Bronchial epithelial cell (primary cell): ENCODE measurements around the gene RAB40C. TPM values are rescaled to one million over a fixed set of nuclear protein-coding genes. Genes with fewer than 3 reads are reported as not detected.
A peak's percentile ranks its signal among the peaks of the same experiment; 100 is the strongest.

Source experiments
- DNase-seq: peaks from one replicate; pipeline ENCODE4 v3.0.0-alpha.2; 2010; ENCODE audit warnings: low read depth
- FAIRE-seq: peaks from 2 replicates; lab custom pipeline; 2011; peaks lifted over from hg19 to GRCh38; lab: Jason Lieb, UNC
- H3K27me3 ChIP-seq: 2 replicates; pipeline ENCODE4 v1.5.1; 2011; ENCODE audit warnings: low read length; ENCODE audit not compliant: control insufficient read depth, insufficient read depth
- H3K36me3 ChIP-seq: 2 replicates; pipeline ENCODE4 v1.5.1; 2011; ENCODE audit warnings: low read length; ENCODE audit not compliant: control insufficient read depth, insufficient read depth
- H3K4me3 ChIP-seq: 2 replicates; pipeline ENCODE4 v1.5.1; 2011; ENCODE audit warnings: mild to moderate bottlenecking, low read depth, low read length, control low read depth
- total RNA-seq: library from RNA; depleted of rRNA; stranded (reverse); fragments of >200 nt; gene quantifications from 2 replicates; pipeline ENCODE4 v1.2.1, GENCODE V29; 2014
- TF ChIP-seq, protein P1 (sequence below): IDR thresholded peaks from 2 replicates; pipeline ENCODE4 v1.5.1; 2011; ENCODE audit warnings: mild to moderate bottlenecking, moderate library complexity, low read length, control low read depth, inconsistent platforms; ENCODE audit not compliant: insufficient read depth, severe bottlenecking

Gene RAB40C
- total RNA-seq, 1 donor from 2014 or later, result 10.8 TPM

DNA sequence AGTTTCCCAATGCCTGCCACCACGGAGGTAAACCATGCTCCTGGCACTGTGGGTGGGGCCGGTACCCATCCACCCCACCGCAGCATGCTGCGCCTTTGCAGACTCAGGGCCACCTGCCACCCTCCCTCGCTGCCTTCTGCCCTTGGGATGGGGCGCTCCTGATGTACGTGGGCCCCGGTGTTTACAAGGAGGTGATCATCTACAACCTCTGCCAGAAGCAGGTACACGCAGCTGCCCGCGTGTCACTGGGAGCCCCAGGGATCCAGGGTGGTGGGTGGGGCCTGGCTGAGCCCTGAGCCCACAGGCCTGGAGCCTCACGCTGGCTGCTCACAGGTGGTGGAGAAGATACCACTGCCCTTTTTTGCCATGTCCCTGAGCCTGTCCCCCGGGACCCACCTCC, 76.7 kb downstream of the RAB40C start:
- Histone ChIP-seq H3K36me3 (peaks cover 17% of the 10 kb centered on the region), H3K27me3 (no peaks in the 10 kb centered on the region), H3K4me3 (no peak overlapping the region)
- TF ChIP-seq, protein P1, sequence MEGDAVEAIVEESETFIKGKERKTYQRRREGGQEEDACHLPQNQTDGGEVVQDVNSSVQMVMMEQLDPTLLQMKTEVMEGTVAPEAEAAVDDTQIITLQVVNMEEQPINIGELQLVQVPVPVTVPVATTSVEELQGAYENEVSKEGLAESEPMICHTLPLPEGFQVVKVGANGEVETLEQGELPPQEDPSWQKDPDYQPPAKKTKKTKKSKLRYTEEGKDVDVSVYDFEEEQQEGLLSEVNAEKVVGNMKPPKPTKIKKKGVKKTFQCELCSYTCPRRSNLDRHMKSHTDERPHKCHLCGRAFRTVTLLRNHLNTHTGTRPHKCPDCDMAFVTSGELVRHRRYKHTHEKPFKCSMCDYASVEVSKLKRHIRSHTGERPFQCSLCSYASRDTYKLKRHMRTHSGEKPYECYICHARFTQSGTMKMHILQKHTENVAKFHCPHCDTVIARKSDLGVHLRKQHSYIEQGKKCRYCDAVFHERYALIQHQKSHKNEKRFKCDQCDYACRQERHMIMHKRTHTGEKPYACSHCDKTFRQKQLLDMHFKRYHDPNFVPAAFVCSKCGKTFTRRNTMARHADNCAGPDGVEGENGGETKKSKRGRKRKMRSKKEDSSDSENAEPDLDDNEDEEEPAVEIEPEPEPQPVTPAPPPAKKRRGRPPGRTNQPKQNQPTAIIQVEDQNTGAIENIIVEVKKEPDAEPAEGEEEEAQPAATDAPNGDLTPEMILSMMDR, result no peak
- FAIRE-seq (no peak), DNase-seq (no peak)

DNA sequence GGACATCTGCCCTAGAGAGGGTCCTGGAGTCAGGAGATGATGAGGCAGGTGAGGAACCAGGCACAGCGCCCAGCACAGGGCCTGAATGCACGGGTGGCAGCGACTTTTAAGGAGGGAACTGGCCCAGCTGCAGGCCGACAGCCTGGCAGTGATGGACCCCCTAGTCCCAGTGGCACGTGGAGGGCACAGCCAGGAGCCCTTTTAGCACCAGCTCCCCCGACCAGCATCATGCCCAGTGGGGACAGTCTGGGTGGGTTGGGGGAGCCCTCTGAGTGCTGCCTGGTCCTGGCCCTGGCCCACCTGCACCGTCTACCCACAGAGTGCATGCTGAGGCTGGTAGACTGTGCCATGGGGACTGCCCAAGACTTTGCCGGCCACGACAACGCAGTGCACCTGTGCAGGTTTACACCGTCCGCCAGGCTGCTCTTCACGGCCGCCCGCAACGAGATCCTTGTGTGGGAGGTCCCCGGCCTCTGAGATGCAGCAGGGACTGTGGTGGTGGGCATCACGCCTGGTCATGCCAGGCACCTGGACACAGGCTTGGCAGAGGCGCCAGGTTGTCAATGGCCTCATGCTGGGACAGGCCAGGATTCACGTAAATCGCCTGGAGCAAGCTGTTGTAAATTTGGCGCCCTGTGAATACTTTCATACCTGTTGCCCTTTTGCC, 77.4 kb downstream of the RAB40C start:
- TF ChIP-seq, protein P1, result no peak
- H3K27me3 ChIP-seq, result no peaks in the 10 kb centered on the region
- no peak for FAIRE-seq
- no peak for DNase-seq
- H3K36me3 ChIP-seq, result peaks cover 21% of the 10 kb centered on the region
- H3K4me3 ChIP-seq, result no peak overlapping the region

DNA sequence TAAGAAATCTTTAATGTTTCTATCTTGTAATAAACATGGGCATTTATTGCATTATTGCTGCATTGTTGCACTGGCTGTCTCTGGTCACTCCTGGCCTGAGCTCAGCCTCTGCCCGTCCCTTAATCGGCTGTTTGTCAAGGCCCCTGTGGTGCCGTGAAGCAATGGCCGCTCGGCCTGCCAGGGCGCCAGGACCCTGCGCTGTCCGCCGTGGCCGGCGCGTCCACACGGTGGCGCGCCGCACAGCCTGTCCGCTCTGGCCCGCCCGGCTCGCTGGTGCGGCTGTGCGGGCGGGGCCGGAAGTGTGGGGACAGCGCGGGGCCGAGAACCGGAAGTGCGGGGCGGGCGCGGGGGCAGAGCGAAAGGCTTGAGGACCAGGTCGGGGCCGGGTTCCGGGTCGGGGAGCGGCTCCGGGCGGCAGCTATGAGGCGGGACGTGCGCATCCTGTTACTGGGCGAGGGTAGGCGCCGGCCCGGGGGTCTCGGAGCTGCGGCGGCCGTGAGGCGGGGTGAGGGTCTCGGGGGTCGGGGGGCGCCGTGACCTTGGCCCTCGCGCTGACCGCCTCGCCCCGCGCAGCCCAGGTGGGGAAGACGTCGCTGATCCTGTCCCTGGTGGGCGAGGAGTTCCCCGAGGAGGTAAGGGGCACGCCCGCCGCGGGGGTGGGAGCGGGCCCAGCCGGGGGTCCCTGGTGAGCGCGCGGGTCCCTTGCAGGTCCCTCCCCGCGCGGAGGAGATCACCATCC, 78.1 kb downstream of the RAB40C start, which contains the start of gene RHOT2:
TSS of gene RHOT2 (plus strand) at position 353 of the 739 bp plus-strand sequence. CDS start at position 421, 68 bp downstream.
- H3K27me3 ChIP-seq, result no peaks in the 10 kb centered on the region
- H3K4me3 ChIP-seq, result peak within 1 kb of the TSS; percentile 98
- H3K36me3 ChIP-seq, result peaks cover 27% of the 10 kb centered on the region
- TF ChIP-seq, protein P1, result peak; percentile 73
- peak; percentile 65 for DNase-seq
- FAIRE-seq, result no peak

DNA sequence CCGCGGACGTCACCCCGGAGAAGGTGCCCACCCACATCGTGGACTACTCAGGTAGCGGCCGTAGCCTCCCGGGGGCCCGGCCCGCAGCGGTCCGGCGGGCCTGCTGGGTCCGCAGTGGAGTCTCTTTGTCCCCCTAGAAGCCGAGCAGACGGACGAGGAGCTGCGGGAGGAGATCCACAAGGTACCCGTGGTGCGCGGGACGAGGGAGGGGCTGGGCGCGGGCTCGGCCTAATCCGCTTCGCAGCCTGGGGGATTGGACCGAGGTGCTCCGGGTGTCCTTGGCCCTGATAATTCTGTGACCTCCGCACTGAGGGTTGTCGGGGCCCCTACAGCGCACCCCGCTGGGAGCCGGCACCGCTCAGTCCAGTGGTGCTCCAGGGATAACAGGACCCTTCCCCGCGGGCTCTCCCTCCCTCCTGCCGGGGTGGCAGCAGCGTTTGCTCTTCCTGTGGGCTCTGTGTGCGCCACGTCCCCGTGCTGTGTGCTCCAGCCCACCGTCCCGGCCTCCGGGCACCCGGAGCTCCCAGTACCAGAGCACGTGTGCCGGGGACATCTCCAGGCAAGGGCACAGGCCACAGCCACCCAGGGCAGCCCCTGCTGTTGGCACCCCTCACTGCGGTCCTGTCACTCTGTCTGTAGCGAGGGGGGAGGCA, 78.8 kb downstream of the RAB40C start:
- peak overlapping the region; percentile 98 for H3K4me3 ChIP-seq
- H3K27me3 ChIP-seq, result no peaks in the 10 kb centered on the region
- DNase-seq (no peak), FAIRE-seq (no peak)
- H3K36me3 ChIP-seq, result peaks cover 26% of the 10 kb centered on the region
- TF ChIP-seq, protein P1, result no peak

DNA sequence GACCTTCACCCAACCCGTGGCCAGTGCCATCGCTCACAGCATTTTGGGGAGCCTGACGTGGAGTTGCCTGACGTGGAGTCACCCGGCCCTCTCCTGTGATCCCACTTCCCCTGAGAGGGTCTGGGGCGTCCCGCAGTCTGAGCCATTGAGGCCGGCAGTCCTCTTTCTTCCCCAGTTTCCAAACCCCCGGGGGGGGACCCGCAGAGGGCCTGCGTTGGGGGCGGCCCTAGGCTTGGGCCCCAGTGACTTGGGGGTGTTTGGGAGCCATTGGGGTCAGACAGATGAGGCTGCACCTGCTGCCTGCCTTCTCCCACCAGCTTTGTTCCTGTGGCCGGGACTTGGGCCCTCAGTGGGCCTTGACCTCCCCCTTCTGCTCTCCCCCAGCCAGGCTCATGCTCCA, 79.8 kb downstream of the RAB40C start:
- FAIRE-seq (no peak), DNase-seq (no peak)
- TF ChIP-seq, protein P1, result no peak
- Histone ChIP-seq H3K27me3 (no peaks in the 10 kb centered on the region), H3K4me3 (no peak overlapping the region), H3K36me3 (peaks cover 31% of the 10 kb centered on the region)
